HepG2 (cell line): ENCODE data around the gene LSMEM2. TPM values are rescaled to one million over a fixed set of nuclear protein-coding genes. Genes with fewer than 3 reads are reported as not detected.

Experiments
- ATRX ChIP-seq: sonication (generic); formaldehyde crosslinking; IDR thresholded peaks from 2 replicates; pipeline ENCODE4 v1.4.0; 2020; ENCODE audit warnings: missing genetic modification reagents, borderline replicate concordance
- FIP1L1 ChIP-seq: fragments of 200-400 bp; formaldehyde crosslinking; IDR thresholded peaks from 2 replicates; pipeline ENCODE4 v1.6.1; 2018; ENCODE audit warnings: low read depth, mild to moderate bottlenecking, low read length, moderate library complexity, borderline replicate concordance; ENCODE audit not compliant: insufficient read depth
- MLXIP ChIP-seq: sonication (generic); formaldehyde crosslinking; IDR thresholded peaks from 2 replicates; pipeline ENCODE4 v1.9.0; 2021; ENCODE audit warnings: missing genetic modification reagents, borderline replicate concordance
- SMC3 ChIP-seq: IDR thresholded peaks from 2 replicates; pipeline ENCODE4 v1.6.1; 2011; ENCODE audit warnings: low read length, improper control_type of control experiment
- SRSF9 ChIP-seq: fragments of 200-400 bp; formaldehyde crosslinking; IDR thresholded peaks from 2 replicates; pipeline ENCODE4 v1.6.1; 2018; ENCODE audit warnings: borderline replicate concordance, mild to moderate bottlenecking, low read depth, low read length; ENCODE audit not compliant: insufficient read depth, poor library complexity, severe bottlenecking
- TSC22D2 ChIP-seq: sonication (generic); formaldehyde crosslinking; IDR thresholded peaks from 2 replicates; pipeline ENCODE4 v1.5.1; 2020; ENCODE audit warnings: missing genetic modification reagents, mild to moderate bottlenecking, borderline replicate concordance
- ZNF207 ChIP-seq: fragments of 450-650 bp; IDR thresholded peaks from 2 replicates; pipeline ENCODE4 v1.6.1; 2016; ENCODE audit warnings: antibody characterized with exemption, borderline replicate concordance
- ZNF3 ChIP-seq: IDR thresholded peaks from 2 replicates; pipeline ENCODE4 v1.7.0; 2017; ENCODE audit warnings: inconsistent platforms
- ZNF44 ChIP-seq: sonication (generic); formaldehyde crosslinking; IDR thresholded peaks from 2 replicates; pipeline ENCODE4 v1.5.1; 2020; ENCODE audit warnings: mild to moderate bottlenecking, missing genetic modification reagents
- ZNF546 ChIP-seq: sonication (generic); formaldehyde crosslinking; conservative IDR thresholded peaks from 2 replicates; pipeline ENCODE4 v1.8.1; 2023; ENCODE audit warnings: mild to moderate bottlenecking, missing genetic modification reagents
- ZNF770 ChIP-seq: sonication (generic); formaldehyde crosslinking; IDR thresholded peaks from 2 replicates; pipeline ENCODE4 v1.5.0; 2020; ENCODE audit warnings: mild to moderate bottlenecking, missing genetic modification reagents
- ZNF782 ChIP-seq: sonication (generic); formaldehyde crosslinking; IDR thresholded peaks from 2 replicates; pipeline ENCODE4 v1.4.0; 2020; ENCODE audit warnings: missing genetic modification reagents, mild to moderate bottlenecking, borderline replicate concordance
- ZXDC ChIP-seq: sonication (generic); formaldehyde crosslinking; IDR thresholded peaks from 2 replicates; pipeline ENCODE4 v1.5.0; 2020; ENCODE audit warnings: mild to moderate bottlenecking, missing genetic modification reagents
- polyA plus RNA-seq, 8 experiments: library from polyadenylated mRNA; depleted of rRNA in 3 of 8; stranded (reverse) in 7 of 8; unstranded in 1 of 8; fragments of >200 nt; fragmentation: Illumina TruSeq in 4 of 8; extraction: Trizol in 4 of 8; gene quantifications; 2 replicates each; pipeline versions ENCODE4 v1.2.1 to v1.2.3, GENCODE V29; 2011 to 2016; ENCODE audit warnings: low read depth in 4 of 8, missing spikeins in 1 of 8, mixed read lengths in 1 of 8; ENCODE audit not compliant: insufficient read depth in 1 of 8
- total RNA-seq, 5 experiments: library from RNA; depleted of rRNA; stranded (reverse); fragments of >200 nt; fragmentation: Illumina TruSeq; extraction: Trizol; gene quantifications; 2 replicates each; pipeline ENCODE4 v1.2.3, GENCODE V29; 2016; ENCODE audit warnings: low read depth in 1 of 5
- TF ChIP-seq, protein P1 (sequence below), 2 experiments: sonication (generic) in 1 of 2; formaldehyde crosslinking in 1 of 2; IDR thresholded peaks; 2 replicates each; pipeline versions ENCODE4 v1.6.1 to v1.9.0; 2014 to 2022; ENCODE audit warnings: antibody characterized with exemption in 1 of 2, borderline replicate concordance in 1 of 2, inconsistent platforms in 1 of 2, low read depth in 1 of 2, missing genetic modification reagents in 1 of 2

The LSMEM2 gene
- total and polyA plus RNA-seq, 2 of the 13 experiments (the other 11 are each of a cell fraction or from before 2014, with no cell fraction given): 0.07 to 0.41 TPM

DNA sequence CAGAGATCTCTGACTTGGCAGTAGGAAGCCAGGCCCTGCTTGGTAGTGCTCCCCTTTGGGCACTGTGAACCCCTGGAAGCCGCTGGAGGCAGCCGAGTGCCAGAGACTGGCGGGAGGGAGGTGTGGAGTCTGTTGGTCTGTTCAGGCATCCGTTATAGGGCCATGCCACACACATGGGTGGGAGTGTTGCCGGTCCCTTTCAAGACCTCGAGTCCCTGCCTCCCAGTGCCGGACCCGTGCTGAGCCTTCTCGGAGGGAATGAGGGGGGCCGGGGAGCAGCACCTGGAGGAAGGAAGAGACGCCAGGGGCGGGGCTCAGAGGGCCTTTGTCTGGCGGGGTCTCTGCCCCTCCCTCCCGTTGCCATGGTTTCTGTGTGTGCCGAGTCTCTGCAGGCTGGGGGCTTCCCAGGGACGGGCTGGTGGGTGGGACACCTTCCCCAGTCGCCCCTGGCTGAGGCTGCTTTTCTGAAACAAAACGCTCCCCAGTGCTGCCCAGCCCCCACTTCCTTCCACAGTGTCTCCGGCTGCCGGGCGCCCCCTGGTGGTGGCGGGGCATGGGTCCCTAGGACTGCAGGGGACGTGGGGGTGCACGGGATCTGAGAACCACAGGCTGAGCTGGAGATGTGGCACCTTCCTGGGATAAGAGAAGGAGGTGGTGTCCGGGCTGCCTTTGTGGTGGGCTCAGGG lies 32.9 kb upstream of the LSMEM2 start (continued):
- TF ChIP-seq MLXIP: no peak
- TF ChIP-seq ZNF770 (CRISPR knock-in tag): 0 out of 2 replicates have a peak, but pooled peaks have one; percentile 23
- no peak for TF ChIP-seq ZXDC (CRISPR knock-in tag)
- TF ChIP-seq SMC3: peak; percentile 73; the same call in 1 of the 2 replicates
- TF ChIP-seq ZNF44 (CRISPR knock-in tag): no peak
- no peak for TF ChIP-seq ZNF207
- no peak for TF ChIP-seq ATRX (CRISPR knock-in tag)
- TF ChIP-seq ZNF782 (CRISPR knock-in tag): no peak
- TF ChIP-seq, protein P1, sequence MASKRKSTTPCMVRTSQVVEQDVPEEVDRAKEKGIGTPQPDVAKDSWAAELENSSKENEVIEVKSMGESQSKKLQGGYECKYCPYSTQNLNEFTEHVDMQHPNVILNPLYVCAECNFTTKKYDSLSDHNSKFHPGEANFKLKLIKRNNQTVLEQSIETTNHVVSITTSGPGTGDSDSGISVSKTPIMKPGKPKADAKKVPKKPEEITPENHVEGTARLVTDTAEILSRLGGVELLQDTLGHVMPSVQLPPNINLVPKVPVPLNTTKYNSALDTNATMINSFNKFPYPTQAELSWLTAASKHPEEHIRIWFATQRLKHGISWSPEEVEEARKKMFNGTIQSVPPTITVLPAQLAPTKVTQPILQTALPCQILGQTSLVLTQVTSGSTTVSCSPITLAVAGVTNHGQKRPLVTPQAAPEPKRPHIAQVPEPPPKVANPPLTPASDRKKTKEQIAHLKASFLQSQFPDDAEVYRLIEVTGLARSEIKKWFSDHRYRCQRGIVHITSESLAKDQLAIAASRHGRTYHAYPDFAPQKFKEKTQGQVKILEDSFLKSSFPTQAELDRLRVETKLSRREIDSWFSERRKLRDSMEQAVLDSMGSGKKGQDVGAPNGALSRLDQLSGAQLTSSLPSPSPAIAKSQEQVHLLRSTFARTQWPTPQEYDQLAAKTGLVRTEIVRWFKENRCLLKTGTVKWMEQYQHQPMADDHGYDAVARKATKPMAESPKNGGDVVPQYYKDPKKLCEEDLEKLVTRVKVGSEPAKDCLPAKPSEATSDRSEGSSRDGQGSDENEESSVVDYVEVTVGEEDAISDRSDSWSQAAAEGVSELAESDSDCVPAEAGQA (IDR thresholded peaks at IDR 0.05; ENCODE audit: low read depth): no peak
- TF ChIP-seq, protein P1 (CRISPR knock-in tag; IDR thresholded peaks at IDR 0.05; ENCODE audit: borderline replicate concordance): no peak
- TF ChIP-seq SRSF9: no peak
- no peak for TF ChIP-seq FIP1L1
- no peak for TF ChIP-seq ZNF546
- TF ChIP-seq ZNF3 (CRISPR knock-in tag): no peak
- no peak for TF ChIP-seq TSC22D2 (CRISPR knock-in tag)
